GM21528 (cell line): ENCODE measurements around the gene ATP10B.

Experiments used
- ATAC-seq: cut with Tn5 transposase; IDR thresholded peaks from one replicate; pipeline ENCODE4 v1.9.1; 2021; ENCODE audit warnings: mild to moderate bottlenecking, moderate library complexity; ENCODE audit not compliant: unreplicated experiment, low FRiP score

Gene ATP10B

DNA sequence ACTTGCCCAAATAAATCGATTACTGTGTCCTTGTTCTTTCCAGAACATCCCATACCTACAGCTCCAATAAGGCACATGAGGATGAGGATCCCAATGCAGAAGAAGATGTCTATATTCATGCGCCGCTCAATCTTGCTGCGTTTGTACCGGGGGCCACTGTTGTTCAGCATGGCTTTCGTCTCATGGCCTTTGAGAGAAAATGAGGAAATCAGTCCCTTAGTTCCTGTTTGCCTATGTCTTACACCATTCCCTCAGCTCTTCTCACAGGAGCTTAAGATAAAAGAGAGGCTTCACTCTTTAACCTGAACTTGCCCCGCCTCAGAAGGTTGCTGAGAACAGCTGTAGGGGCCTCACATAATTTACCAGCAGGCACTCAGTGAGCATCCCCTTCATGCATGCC lies 211.6 kb downstream of the ATP10B start:
- ATAC-seq, result no peak

DNA sequence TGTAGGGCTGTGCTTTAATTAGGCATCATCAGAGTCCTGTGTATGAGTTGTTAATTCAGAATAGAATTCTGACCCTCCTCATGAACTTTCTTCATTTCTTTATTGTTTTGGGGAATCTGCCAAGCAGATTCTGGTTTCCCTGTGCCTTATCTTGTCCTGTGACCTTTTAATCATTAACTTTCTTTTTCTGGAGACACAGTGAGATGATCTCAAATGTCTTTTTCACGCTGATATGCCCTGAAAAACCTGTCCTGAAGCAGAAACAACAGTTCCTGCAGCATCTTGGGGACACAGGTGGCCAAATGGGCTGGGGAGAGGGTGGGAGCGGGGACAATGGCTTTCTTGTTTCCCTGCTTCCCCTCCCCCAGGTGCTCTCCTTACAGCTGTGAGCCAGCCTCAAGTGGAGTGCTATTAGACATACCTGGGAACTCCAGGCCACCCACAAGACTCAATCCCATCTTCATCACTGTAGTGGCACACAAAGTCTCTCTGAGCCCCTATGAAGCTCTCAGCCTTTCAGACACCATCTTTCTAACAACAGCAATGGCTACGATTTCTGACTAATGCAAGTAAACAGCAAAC lies 213.8 kb downstream of the ATP10B start:
- ATAC-seq, result no peak

DNA sequence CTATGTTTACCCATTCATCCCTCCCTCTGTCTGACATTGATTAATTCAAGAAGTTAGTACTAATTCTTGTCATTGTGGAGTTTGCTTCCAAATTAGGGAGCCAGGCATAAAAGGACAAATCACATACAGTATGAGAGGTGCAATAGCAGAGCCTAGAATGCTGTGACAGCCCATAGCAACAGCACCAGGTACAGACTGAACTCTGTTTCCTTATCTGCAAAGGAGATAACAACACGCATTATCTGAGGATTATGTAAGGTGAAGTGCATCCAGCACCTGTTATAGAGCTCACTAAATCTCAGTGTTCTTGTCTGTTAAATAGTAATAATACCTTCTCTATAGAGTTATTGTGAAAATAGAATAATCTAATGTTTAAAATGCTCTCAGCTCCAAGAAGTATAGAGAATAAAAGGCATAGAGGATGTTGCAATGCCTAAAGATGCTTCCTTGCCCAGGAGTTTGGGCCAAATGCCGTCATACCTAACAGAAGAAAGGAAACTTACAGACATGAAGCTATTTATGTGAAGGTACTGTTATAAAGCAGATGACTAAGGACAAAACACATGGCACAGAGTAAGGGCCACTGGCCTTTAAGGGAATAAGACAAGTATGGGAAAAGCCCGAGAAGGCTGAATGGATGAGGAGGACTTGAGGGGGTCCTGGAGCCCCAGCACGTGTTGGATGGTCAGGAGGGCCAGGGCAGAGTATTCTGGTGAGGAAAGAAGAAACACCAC lies 214.5 kb downstream of the ATP10B start:
- ATAC-seq, result no peak

DNA sequence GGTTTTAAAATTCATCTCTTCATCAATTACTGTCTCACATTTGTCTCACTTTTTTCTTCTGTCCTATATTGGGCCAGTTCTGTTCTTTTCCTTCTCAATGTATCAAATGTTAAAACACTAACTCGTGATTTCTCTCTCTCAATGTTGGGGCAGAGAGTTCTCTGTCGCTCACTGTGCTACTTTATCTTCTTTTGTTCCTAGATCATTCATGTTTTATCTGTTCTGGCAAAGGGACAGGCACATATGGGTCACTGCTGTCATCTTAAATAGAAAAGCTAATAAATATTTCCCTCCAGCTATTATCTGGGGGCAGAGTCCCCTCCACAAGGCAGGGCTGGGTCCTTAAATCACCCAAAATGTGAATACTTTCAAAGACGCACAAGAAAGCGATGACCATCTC lies 216.3 kb downstream of the ATP10B start:
- no peak for ATAC-seq

DNA sequence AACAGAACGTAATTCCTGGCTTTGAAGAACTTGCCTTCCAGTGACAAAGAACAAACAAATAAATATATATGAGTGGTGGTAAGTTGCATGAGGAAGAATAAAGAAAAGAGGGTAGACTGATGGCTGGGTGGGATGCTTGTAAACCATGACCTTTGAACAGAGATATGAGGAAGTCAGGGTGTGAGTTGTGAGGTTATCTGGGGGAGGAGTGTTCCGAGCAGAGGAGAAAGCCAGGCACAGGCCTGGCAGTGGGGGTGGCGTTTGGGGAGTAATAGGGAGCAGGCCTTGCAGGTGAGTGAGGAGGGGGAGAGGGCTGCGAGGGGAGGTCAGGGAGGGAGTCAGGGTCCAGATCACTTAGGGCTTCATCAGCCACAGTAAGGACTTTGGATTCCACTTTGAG lies 217.0 kb downstream of the ATP10B start:
- no peak for ATAC-seq

DNA sequence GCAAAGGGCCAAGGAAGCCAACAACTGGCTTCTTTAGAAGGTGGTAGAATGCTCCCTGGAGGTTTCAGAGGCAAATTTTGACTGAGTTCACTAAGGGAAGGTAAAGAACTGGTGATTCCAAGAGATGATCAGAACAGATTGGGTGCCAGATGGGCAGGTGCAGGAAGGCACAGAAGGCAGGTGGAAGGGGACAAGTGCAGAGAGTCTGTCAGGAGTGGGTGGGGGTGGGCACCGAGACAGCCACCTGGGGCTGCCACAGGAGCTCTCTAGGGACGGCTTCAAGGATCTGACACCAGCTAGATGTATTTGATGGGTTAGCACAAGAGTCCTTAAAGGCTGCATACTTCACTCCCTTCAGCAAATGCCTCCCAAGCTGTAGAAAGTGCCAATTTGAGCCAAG lies 223.0 kb downstream of the ATP10B start:
- no peak for ATAC-seq

DNA sequence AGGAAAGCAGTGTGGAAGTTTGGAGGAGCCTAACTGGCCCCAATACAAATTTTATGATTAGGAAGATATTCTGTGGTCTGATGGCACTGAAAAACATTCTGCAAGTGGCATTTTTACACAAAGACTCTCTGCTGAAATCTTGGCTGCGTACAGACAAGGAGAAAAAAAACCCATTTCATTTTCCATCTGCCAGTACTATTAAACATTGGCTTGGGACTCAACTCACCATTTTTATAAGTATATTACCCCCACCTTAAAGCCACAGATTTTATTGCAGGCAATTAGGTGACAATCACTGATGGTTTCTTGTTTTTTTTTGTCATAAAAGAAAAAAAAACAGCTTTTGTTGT lies 223.4 kb downstream of the ATP10B start:
- ATAC-seq, result no peak

DNA sequence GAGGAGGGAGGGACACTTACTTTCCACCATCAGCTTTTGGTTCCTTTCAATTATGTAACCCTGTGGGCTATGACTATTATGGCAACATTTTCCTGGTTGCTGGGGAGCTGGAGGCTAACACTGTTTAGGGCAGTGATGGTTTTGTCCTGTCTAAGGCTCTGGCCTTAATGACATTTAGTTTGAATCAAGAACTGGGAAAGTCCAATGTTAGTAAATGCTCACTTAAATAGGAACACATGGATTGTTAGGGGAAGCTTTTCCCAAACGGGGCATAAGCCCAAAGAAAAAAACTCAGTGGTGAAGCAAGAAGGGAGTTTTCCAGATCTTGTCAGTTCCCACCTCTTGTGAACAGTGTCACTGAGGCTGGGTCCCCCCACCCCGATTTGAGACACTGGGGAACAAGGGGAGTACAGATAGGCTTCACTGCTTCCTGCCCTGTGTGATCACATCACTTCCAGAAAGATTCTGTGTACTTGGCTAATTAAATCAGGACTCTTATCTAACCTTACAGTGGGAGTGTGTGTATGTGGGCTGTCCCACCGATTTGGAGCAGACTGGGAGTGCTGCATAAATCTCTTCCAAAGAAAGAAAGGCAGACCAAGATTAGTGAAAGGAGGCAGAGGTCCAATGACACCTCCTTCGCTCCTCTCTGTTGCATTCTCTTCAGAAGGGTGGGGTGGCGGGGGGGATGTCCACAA lies 223.9 kb downstream of the ATP10B start:
- no peak for ATAC-seq

DNA sequence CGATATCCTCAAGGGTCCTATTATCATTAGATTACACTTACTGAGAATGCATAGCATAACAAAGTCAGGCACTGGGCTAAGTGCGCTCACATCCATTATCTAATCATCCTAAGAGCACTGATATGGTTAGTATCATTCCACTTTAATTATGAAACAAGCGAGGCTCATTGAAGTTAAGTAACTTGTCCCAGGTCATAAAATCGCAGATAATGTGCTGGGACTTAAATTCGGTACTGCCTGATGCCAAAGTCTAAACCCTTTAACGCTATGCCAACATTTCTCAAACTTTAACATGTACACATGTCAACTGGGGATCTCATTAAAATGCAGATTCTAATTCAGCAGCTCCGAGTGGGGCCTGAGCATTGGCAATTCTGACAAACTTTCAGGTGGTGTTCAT lies 225.7 kb downstream of the ATP10B start:
- ATAC-seq, result no peak

DNA sequence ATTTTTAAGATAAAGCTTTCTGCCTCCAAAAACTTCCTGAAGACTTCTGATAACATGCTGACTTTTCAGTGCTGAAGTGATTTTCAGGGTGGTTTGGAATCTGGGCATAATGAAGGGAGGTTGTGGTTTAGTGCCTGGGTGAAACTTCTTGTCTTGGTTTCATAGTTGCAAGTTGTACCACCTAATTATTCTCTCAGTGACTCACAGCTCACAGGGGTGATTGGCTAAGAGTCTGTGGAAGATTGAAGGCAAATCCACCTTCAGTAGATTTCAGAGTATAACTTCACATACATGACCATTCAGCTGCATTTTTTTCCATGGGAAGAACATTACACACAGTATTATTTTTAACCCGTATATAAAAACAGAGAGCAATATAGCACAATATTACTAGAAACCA lies 230.5 kb downstream of the ATP10B start:
- ATAC-seq, result no peak

DNA sequence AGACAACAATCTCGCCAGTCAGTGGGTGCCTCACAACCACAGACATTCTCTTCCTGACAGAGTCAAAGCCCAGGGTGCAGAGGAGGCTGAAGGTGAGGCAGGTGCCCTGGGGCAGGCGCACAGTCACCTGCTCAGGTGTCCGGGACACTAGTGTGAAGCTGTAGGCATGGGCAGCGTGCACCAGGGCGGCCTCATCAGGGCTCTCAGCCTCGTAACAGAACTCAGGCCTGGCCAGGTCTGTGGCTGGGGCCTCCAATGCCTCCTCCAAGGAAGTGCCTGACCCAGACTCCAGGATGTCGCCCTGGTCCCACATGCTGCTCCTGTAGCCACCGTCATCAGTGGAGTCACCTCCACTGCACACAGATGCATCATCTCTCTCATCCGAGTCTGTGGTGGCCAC lies 231.6 kb downstream of the ATP10B start:
- no peak for ATAC-seq

DNA sequence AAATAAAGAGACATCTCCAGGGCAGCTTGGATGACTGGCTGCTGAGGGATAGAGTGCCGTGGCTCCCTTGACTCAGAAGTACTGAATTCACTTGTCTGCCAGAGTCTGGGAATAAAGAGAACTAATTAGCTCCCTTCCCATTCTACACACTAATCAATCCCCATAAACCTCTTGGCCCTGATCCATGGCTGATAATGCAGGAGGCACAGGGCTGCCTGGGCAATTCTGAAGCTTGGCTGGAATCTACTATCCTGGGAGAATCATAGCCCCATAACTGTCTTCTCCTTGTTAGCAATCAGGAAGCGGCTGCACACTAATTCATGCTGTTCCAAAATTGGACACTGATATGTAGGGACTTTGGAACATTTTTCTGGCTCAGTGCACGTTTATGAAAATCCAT lies 232.6 kb downstream of the ATP10B start:
- no peak for ATAC-seq

DNA sequence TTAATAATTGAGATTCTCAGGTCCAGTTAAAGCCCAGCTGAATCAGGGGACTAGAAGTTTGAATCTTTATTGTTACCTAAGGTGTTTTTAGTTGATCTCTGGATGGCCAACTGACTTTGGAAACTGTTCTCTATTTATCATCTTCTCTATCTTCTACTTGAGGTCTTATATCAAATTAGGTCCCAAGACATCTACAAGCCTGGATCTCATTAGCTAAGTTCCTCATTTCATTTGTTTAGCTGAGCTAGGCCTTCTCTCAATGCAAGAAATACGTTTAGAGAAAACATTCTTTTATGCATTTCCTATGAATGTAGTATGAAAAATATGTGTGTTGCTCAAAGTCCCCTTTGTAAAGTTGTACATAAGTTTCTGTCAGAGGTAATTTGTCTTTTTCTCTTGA lies 233.7 kb downstream of the ATP10B start:
- no peak for ATAC-seq

DNA sequence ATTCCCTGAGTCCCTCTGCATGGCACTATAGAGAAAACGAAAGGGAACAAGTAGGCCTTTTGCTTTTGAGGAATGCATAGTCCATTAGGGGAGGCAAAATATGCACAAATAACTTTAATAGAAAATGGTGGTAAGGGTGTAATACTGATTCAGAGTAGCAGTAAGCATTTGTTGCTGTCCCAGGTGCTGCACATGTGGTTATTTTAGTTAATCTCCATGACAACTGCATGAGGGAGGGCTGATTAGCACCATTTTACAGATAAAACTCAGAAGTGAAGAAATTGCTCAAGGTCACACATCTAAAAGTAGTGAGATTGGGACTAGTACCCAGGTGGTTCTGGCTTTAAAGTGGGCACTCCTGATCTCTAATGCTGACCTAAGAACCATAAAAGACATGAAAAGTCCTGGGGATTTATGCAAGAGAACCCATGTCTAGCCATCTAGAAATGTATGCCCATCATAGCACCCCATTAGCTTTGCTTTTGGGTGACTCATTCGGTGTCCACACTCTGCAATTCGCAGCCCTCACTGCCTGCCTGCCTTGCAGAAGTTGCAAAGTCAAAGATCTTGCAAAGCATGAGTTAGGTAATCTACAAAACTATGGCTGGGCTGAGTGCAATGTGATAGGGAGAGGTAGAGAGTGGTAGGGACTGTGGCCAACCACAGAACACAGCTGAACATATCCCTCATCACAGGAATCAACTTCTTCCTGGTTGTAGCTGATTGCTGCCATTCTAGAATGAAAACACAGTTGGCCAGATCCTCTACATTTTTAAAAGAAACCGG lies 235.1 kb downstream of the ATP10B start:
- ATAC-seq, result no peak

DNA sequence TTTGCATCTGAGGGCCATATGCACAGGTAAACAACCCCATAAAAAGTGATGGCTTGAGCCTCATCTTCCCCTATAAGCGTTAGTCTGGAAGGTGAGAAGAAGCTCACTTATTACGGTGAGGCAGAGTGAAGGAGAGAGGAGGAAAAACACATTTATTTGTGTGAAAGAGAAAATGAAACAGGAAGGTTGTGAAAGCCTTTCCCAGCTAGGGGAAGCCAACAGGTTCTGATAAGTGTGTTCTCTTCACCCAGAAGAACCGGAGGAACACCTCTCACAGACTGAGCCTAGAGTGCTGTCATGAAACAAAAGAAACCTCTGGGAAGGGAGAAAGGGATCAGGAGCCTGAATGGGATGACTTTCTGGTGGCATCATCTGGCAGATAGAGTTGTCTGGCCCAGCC lies 237.9 kb downstream of the ATP10B start:
- no peak for ATAC-seq

DNA sequence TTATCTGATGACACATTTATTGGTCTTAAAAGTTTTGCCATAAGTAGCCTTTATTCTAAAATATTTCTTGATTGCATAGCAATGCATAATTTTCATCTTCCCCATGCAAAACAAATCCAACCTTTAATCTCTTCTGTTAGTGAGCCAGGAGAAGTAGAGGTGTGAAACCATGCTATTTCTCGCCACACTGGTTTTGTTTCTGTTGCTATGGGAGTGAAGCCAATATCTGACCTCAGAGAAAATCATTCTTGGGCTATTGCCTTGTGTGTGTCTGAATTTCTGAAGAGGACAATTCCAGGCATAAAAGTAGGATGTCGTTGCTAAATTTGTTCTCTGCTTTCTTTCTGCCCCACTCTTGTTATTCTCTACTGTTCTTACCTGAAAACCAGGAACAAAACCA lies 246.7 kb downstream of the ATP10B start:
- ATAC-seq, result no peak

DNA sequence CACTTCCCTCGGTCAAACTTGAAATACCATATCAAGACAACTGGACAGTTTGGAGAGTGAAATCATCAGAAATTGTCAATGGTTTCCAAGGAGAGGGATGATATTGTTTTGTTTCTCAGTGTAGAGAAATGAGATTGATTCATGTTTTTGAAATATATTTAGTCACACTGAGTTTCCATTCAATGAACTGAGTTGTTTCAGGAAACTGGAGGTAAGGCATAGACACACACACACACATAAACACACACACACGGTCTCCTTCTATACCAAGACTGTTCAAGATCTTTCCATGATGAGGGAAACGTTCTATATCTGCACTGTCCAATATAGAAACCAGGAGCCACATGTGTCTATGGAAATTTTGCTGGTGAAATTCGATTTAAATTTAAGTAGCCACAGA lies 247.5 kb downstream of the ATP10B start:
- no peak for ATAC-seq

DNA sequence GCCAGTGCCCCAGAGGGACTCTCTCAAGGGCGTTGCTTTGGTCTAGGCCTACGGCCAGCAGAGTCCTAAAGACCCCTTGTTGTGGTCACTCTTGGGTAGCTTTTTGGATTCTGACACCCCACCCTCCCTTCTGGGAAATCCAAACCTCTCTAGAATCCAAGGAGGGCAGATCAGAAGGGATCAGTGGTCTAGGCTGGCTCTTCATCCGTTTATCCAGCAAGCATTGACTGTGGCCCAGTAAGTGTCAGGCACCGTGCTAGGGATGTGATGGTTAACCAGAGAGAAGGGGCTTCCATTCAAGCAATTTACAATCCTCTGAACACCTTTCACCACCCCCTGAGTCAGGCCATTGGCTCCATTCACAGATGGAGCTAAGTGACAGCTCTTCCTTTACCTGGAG lies 249.3 kb downstream of the ATP10B start:
- ATAC-seq, result no peak

DNA sequence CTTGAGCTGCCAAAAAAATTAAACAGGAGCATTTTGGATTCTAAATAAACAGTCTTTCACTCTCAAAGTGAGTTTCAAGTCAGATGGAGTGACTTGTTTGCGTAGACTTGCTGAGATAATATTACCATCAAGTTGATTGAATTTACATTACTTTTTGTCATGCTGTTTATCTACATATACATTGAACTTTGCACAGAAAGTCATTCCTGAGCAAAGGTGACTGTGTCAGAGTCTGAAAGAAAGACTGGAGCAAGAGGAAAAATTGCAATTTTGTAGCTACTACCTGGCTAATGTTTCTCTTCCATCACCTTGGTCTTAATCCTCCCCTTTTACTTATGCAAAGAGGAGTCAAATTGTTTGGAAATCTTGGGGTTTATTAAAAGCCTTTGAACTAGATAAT lies 251.0 kb downstream of the ATP10B start:
- no peak for ATAC-seq

DNA sequence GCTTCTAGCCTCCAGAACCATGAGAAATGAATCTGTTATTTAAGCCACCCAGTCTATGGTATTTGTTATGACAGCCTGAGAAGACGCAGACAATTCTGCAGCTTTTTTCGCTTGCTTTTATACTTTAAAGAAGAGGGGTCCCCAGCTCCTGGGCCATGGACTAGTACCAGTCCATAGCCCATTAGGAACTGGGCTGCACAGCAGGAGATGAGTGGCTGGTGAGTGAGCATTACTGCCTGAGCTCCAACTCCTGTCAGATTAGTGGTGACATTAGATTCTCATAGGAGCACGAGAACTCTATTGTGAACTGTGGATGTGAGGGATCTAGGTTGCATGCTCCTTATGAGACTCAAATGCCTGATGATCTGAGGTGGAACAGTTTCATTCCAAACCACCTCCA lies 278.7 kb downstream of the ATP10B start:
- ATAC-seq, result no peak

DNA sequence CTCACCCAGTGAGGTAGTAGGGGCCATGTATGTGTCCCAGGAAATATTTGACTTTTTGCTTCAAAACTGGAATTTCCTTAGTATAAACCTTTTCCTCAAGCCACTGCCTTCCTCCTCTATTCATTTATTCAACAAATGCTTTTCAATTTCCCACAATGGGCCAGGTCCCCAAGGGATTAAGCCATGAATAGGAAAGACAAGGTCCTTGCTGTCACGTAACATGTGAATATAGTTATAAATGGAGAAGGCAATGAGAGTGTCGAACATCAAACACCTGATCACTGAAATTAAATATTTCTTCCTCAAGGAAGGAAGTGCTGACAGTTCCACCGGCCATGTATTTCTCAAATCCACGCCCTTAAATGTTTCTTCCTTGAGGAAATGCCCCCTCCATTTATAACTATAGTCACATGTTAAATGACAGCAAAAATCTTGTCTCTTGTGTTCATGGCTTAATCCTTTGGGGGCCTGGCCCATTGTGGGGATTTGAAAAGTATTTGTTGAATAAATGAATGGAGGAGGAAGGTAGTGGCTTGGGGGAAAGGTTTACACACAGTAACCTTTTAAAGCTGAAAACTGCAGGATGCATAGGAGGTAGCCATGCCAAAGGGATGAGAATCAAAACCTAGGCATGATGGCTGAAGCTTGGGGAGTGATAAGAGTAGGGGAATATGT lies 284.8 kb downstream of the ATP10B start:
- no peak for ATAC-seq
